A549 (cell line): ENCODE results near the gene NCOA6. TPM values are rescaled to one million over a fixed set of nuclear protein-coding genes. Genes with fewer than 3 reads are reported as not detected.

Source experiments
- ATAC-seq, 2 experiments: fragments of 200-7000 bp in 1 of 2; fragments of >200 bp in 1 of 2; cut with Nextera tagmentation in 1 of 2; cut with Tn5 transposase in 1 of 2; 3 replicates each; pipeline versions ENCODE4 v1.8.0 to v1.9.1; 2018 to 2020; ENCODE audit warnings: mild to moderate bottlenecking in 1 of 2, moderate library complexity in 1 of 2
- CTCF ChIA-PET: fragments of 300-600 bp; sonication (Branson Sonifier 250); formaldehyde crosslinking; extraction: SDS; loops from one replicate; lab custom pipeline; 2021; ENCODE audit warnings: antibody characterized with exemption, inconsistent platforms; lab: Yijun Ruan, JAX
- POLR2A ChIA-PET: fragments of 350-600 bp; formaldehyde crosslinking; extraction: SDS; loops from one replicate; lab custom pipeline; 2021; ENCODE audit warnings: antibody characterized with exemption, inconsistent platforms; lab: Yijun Ruan, JAX
- DNase-seq, 2 experiments: peaks; one replicate each; pipeline versions ENCODE4 v3.0.0 to v3.0.0-alpha.2; 2011 to 2016; ENCODE audit warnings: low read depth in 1 of 2, low spot score in 1 of 2
- FAIRE-seq: peaks from 2 replicates; lab custom pipeline; 2011; peaks lifted over from hg19 to GRCh38; lab: Jason Lieb, UNC
- H3K27ac ChIP-seq, 2 experiments: fragments of >200 bp; sonication (Bioruptor Twin); formaldehyde crosslinking; 3 replicates each; pipeline ENCODE4 v1.5.1; 2016 to 2017
- H3K4me1 ChIP-seq: fragments of >200 bp; sonication (Bioruptor Twin); formaldehyde crosslinking; 3 replicates; pipeline ENCODE4 v1.6.1; 2016
- H3K4me2 ChIP-seq: fragments of >200 bp; sonication (Bioruptor Twin); formaldehyde crosslinking; 3 replicates; pipeline ENCODE4 v1.6.1; 2016
- H3K4me3 ChIP-seq: fragments of >200 bp; sonication (Bioruptor Twin); formaldehyde crosslinking; 3 replicates; pipeline ENCODE4 v1.5.1; 2016
- H3K9me3 ChIP-seq: fragments of >200 bp; sonication (Bioruptor Twin); formaldehyde crosslinking; 3 replicates; pipeline ENCODE4 v1.6.1; 2016
- BCL3 ChIP-seq: fragments of >200 bp; sonication (Bioruptor Twin); formaldehyde crosslinking; IDR thresholded peaks from 3 replicates; pipeline ENCODE4 v1.6.1; 2016
- BHLHE40 ChIP-seq: IDR thresholded peaks from 2 replicates; pipeline ENCODE4 v1.6.1; 2012; ENCODE audit warnings: low read depth, low read length, inconsistent platforms
- CBX2 ChIP-seq: fragments of 200-600 bp; sonication (generic); IDR thresholded peaks from 2 replicates; pipeline ENCODE4 v1.6.1; 2016; ENCODE audit warnings: low read depth, mild to moderate bottlenecking, borderline replicate concordance
- CHD2 ChIP-seq: fragments of 150-350 bp; IDR thresholded peaks from 2 replicates; pipeline ENCODE4 v1.6.1; 2014; ENCODE audit warnings: low read length; ENCODE audit not compliant: partially characterized antibody
- E2F6 ChIP-seq: IDR thresholded peaks from 2 replicates; pipeline ENCODE4 v1.6.1; 2012; ENCODE audit warnings: low read depth, borderline replicate concordance
- ELK1 ChIP-seq: fragments of 150-350 bp; IDR thresholded peaks from 2 replicates; pipeline ENCODE4 v1.6.1; 2014; ENCODE audit warnings: low read depth, mild to moderate bottlenecking, low read length
- EP300 ChIP-seq, 2 experiments: fragments of >200 bp; sonication (Bioruptor Twin); formaldehyde crosslinking; IDR thresholded peaks; 2 replicates in 1 of 2; 3 replicates in 1 of 2; pipeline ENCODE4 v1.6.1; 2016 to 2017
- FOSB ChIP-seq: fragments of 250-450 bp; sonication (Bioruptor Pico); IDR thresholded peaks from 2 replicates; pipeline ENCODE4 v1.5.0; 2020; ENCODE audit warnings: mild to moderate bottlenecking, moderate library complexity
- FOSL2 ChIP-seq, 2 experiments: fragments of 450-650 bp in 1 of 2; fragments of >200 bp in 1 of 2; sonication (Bioruptor Twin) in 1 of 2; formaldehyde crosslinking; IDR thresholded peaks; 2 replicates each; pipeline versions ENCODE4 v1.5.0 to v1.6.1; 2016 to 2020; ENCODE audit warnings: mild to moderate bottlenecking in 1 of 2, moderate library complexity in 1 of 2
- FOXS1 ChIP-seq: fragments of 250-450 bp; sonication (Bioruptor Pico); IDR thresholded peaks from 2 replicates; pipeline ENCODE4 v1.5.0; 2020; ENCODE audit warnings: mild to moderate bottlenecking, moderate library complexity
- HMGXB4 ChIP-seq: fragments of 250-450 bp; sonication (Bioruptor Pico); IDR thresholded peaks from 2 replicates; pipeline ENCODE4 v1.5.0; 2021; ENCODE audit warnings: mild to moderate bottlenecking, moderate library complexity, borderline replicate concordance
- HOXA7 ChIP-seq: fragments of 250-450 bp; sonication (Bioruptor Pico); IDR thresholded peaks from 2 replicates; pipeline ENCODE4 v1.5.0; 2020; ENCODE audit warnings: mild to moderate bottlenecking, moderate library complexity
- HOXB13 ChIP-seq: fragments of 250-450 bp; sonication (Bioruptor Pico); IDR thresholded peaks from 2 replicates; pipeline ENCODE4 v1.5.0; 2020; ENCODE audit warnings: low read depth, mild to moderate bottlenecking, moderate library complexity
- HOXB5 ChIP-seq: fragments of 250-450 bp; sonication (Bioruptor Pico); IDR thresholded peaks from 2 replicates; pipeline ENCODE4 v1.5.0; 2020; ENCODE audit warnings: mild to moderate bottlenecking, moderate library complexity
- KDM1A ChIP-seq: fragments of 200-600 bp; sonication (generic); IDR thresholded peaks from 2 replicates; pipeline ENCODE4 v1.6.1; 2016; ENCODE audit warnings: low read depth, mild to moderate bottlenecking
- MAFK ChIP-seq: fragments of 450-650 bp; IDR thresholded peaks from 2 replicates; pipeline ENCODE4 v1.6.1; 2014; ENCODE audit not compliant: partially characterized antibody
- NFE2L2 ChIP-seq: fragments of 150-350 bp; conservative IDR thresholded peaks from 2 replicates; pipeline ENCODE4 v1.6.1; 2014; ENCODE audit warnings: low read length
- PHF8 ChIP-seq: fragments of 200-600 bp; sonication (generic); IDR thresholded peaks from 2 replicates; pipeline ENCODE4 v1.6.1; 2016; ENCODE audit warnings: low read depth, mild to moderate bottlenecking, antibody characterized with exemption, moderate library complexity, borderline replicate concordance
- RARB ChIP-seq: fragments of 250-450 bp; sonication (Bioruptor Pico); IDR thresholded peaks from 2 replicates; pipeline ENCODE4 v1.8.0; 2021; ENCODE audit warnings: mild to moderate bottlenecking, moderate library complexity
- SREBF2 ChIP-seq: fragments of 450-650 bp; IDR thresholded peaks from 2 replicates; pipeline ENCODE4 v1.6.1; 2014; ENCODE audit warnings: mild to moderate bottlenecking, moderate library complexity
- TP53 ChIP-seq: fragments of 250-450 bp; sonication (Bioruptor Pico); IDR thresholded peaks from 2 replicates; pipeline ENCODE4 v1.5.0; 2021; ENCODE audit warnings: mild to moderate bottlenecking, moderate library complexity
- ZFP36 ChIP-seq: fragments of 450-650 bp; IDR thresholded peaks from 2 replicates; pipeline ENCODE4 v1.6.1; 2014; ENCODE audit warnings: borderline replicate concordance; ENCODE audit not compliant: partially characterized antibody
- ZNF302 ChIP-seq: fragments of 250-450 bp; sonication (Bioruptor Pico); IDR thresholded peaks from 2 replicates; pipeline ENCODE4 v1.9.0; 2021; ENCODE audit warnings: inconsistent platforms, mild to moderate bottlenecking, moderate library complexity
- WGBS: methylation state at CpG from one replicate; pipeline ENCODE4 v1.1.6; 2017; ENCODE audit errors: missing lambda C conversion rate; 5-methylcytosine and 5-hydroxymethylcytosine counted together
- polyA plus RNA-seq, 4 experiments: library from polyadenylated mRNA; depleted of rRNA in 3 of 4; stranded (reverse); fragments of >200 nt; fragmentation: RNase III in 1 of 4; extraction: RNeasy Plus Mini Kit Qiagen cat#74134 plus additional on column Dnase treatment in 1 of 4; gene quantifications; 2 replicates in 3 of 4; 3 replicates in 1 of 4; pipeline ENCODE4 v1.2.3, GENCODE V29; 2011 to 2017

The NCOA6 gene
- polyA plus RNA-seq, 2 of the 4 experiments (the other 2 are of a cell fraction): 15.8 to 18.0 TPM

GRCh38 chr20:34712525-34713192 is 112.8 kb downstream of the NCOA6 start:
- Histone ChIP-seq H3K27ac (0 out of 6 replicates have a peak overlapping the region, but pooled peaks of 1 of the 2 experiments have one; percentile 30), H3K4me2 (peak overlapping the region; percentile 23; the same call in 2 of the 3 replicates), H3K4me3 (no peak overlapping the region), H3K9me3 (no peaks in the 10 kb centered on the region)
- DNase-seq (no peak), ATAC-seq (no peak), FAIRE-seq (no peak)
- ChIA-PET POLR2A (interaction anchor here (0.5 to 1.1 kb wide), 2 partner anchors 36 to 40 kb away, joined by 4 read pairs; partner anchors contain the start of gene PIGU), CTCF (interaction anchor here (0.7 to 2.3 kb wide), 9 partner anchors 8 to 400 kb away, joined by 3 to 13 read pairs (median 4); partner anchors contain the start of gene TP53INP2)
- WGBS: 80% methylated on average over 5 of the region's 5 CpGs
- TF ChIP-seq FOXS1 (no peak), E2F6 (no peak), SREBF2 (no peak), PHF8 (no peak), NFE2L2 (no peak), ZFP36 (no peak), BCL3 (no peak)
- TF ChIP-seq, all 56 proteins: peak for 0
- peaks cover 30% of the 10 kb centered on the region for H3K4me1 ChIP-seq

GRCh38 chr20:34711813-34712430 is 113.5 kb downstream of the NCOA6 start:
- Histone ChIP-seq H3K4me1 (peaks cover 30% of the 10 kb centered on the region), H3K27ac (no peak overlapping the region), H3K9me3 (no peaks in the 10 kb centered on the region), H3K4me3 (no peak overlapping the region), H3K4me2 (no peak overlapping the region)
- TF ChIP-seq RARB (CRISPR knock-in tag) (no peak), FOSL2 (IDR thresholded peaks at IDR 0.05) (no peak), FOSL2 (CRISPR knock-in tag; IDR thresholded peaks at IDR 0.05) (no peak), HOXB13 (CRISPR knock-in tag) (no peak), HOXA7 (CRISPR knock-in tag) (no peak), HMGXB4 (CRISPR knock-in tag) (no peak), ZNF302 (CRISPR knock-in tag) (no peak)
- DNase-seq (no peak), FAIRE-seq (no peak), ATAC-seq (no peak)
- POLR2A ChIA-PET: no interaction called here
- CTCF ChIA-PET: interaction anchor here (0.8 to 4.5 kb wide), 9 partner anchors 8 to 399 kb away, joined by 3 to 17 read pairs (median 4); partner anchors contain the start of gene TP53INP2
- WGBS: 91% methylated on average over 3 of the region's 3 CpGs

GRCh38 chr20:34710861-34711574 is 114.4 kb downstream of the NCOA6 start:
- POLR2A ChIA-PET: no interaction called here
- no peak for ATAC-seq
- Histone ChIP-seq H3K4me3 (no peak overlapping the region), H3K4me2 (no peak overlapping the region; the same call in 2 of the 3 replicates), H3K27ac (no peak overlapping the region), H3K4me1 (peaks cover 30% of the 10 kb centered on the region), H3K9me3 (no peaks in the 10 kb centered on the region)
- no peak for DNase-seq
- CTCF ChIA-PET: interaction anchor here (0.7 to 8.6 kb wide), 14 partner anchors 9 to 520 kb away, joined by 3 to 108 read pairs (median 4); no protein-coding TSS in a partner anchor
- no peak for FAIRE-seq
- WGBS: 94% methylated on average over 9 of the region's 9 CpGs
- TF ChIP-seq HOXB5 (CRISPR knock-in tag) (no peak), HOXA7 (CRISPR knock-in tag) (no peak), NFE2L2 (no peak), FOSL2 (IDR thresholded peaks at IDR 0.05) (no peak), FOSL2 (CRISPR knock-in tag; IDR thresholded peaks at IDR 0.05) (no peak), CHD2 (no peak), FOXS1 (no peak), MAFK (no peak), EP300 (IDR thresholded peaks at IDR 0.05) (no peak), CBX2 (no peak), BCL3 (no peak), KDM1A (no peak), FOSB (CRISPR knock-in tag) (no peak), ELK1 (no peak), ZNF302 (CRISPR knock-in tag) (no peak), RARB (CRISPR knock-in tag) (no peak), BHLHE40 (no peak), TP53 (CRISPR knock-in tag) (no peak)
